22Rv1 (cell line): Measurements from ENCODE around the gene CSGALNACT2.
A peak's percentile ranks its signal among the peaks of the same experiment; 100 is the strongest.
"Not testable (repeated sequence)": the region's sequence is repeated elsewhere in the genome, so short reads cannot be mapped to it uniquely, and the experiment has no call there.

ENCODE experiments used
- H3K27ac ChIP-seq: fragments of 450-650 bp; 2 replicates; pipeline ENCODE4 v1.5.1; 2017
- CTCF ChIP-seq: fragments of 450-650 bp; IDR thresholded peaks from 2 replicates; pipeline ENCODE4 v1.5.1; 2017; ENCODE audit warnings: mild to moderate bottlenecking
- ZFX ChIP-seq: fragments of 450-650 bp; IDR thresholded peaks from 2 replicates; pipeline ENCODE4 v1.6.1; 2017; ENCODE audit warnings: antibody characterized with exemption, borderline replicate concordance

Gene CSGALNACT2

GRCh38 chr10:43138021-43138756 lies at the start of gene CSGALNACT2:
Gene CSGALNACT2, plus strand, starts transcription at chr10:43138445. Its CDS starts 16,705 bp downstream, at chr10:43155150.
- H3K27ac ChIP-seq, result peak within 1 kb of the TSS; percentile 65
- TF ChIP-seq CTCF (peak; percentile 3; the same call in 1 of the 2 replicates), ZFX (no peak)

GRCh38 chr10:43089519-43089918 lies 48.7 kb upstream of the CSGALNACT2 start:
- no peak overlapping the region for H3K27ac ChIP-seq
- no peak for TF ChIP-seq ZFX
- no peak for TF ChIP-seq CTCF

GRCh38 chr10:43090188-43090587 lies 48.1 kb upstream of the CSGALNACT2 start:
- TF ChIP-seq CTCF (no peak), ZFX (no peak)
- no peak overlapping the region for H3K27ac ChIP-seq

- H3K27ac ChIP-seq, result no peak overlapping the region
- TF ChIP-seq ZFX (no peak), CTCF (no peak)
These were observed 47.6 kb upstream of the CSGALNACT2 start for GRCh38 chr10:43090664-43091063.

GRCh38 chr10:43091846-43092245 lies 46.4 kb upstream of the CSGALNACT2 start:
- TF ChIP-seq CTCF, result no peak
- TF ChIP-seq ZFX, result no peak
- H3K27ac ChIP-seq, result no peak overlapping the region

GRCh38 chr10:43093423-43094076 lies 44.7 kb upstream of the CSGALNACT2 start:
- TF ChIP-seq CTCF, result peak; percentile 25
- TF ChIP-seq ZFX, result no peak
- no peak overlapping the region for H3K27ac ChIP-seq

GRCh38 chr10:43094085-43094484 lies 44.2 kb upstream of the CSGALNACT2 start:
- TF ChIP-seq ZFX (no peak), CTCF (no peak)
- H3K27ac ChIP-seq, result no peak overlapping the region

- not testable (repeated sequence) for H3K27ac ChIP-seq
These were observed 38.9 kb upstream of the CSGALNACT2 start for GRCh38 chr10:43099339-43099738.
